Thoracic aorta (tissue), 2 donors: Measurements from ENCODE around the gene ZNF74. TPM values are rescaled to one million over a fixed set of nuclear protein-coding genes. Genes with fewer than 3 reads are reported as not detected.
"Not testable (repeated sequence)": the region's sequence is repeated elsewhere in the genome, so short reads cannot be mapped to it uniquely, and the experiment has no call there.

Experiments used
- ATAC-seq: fragments of 150-250 bp; one replicate; pipeline ENCODE4 v1.8.0; 2017; ENCODE audit warnings: low read depth; ENCODE audit not compliant: insufficient number of reproducible peaks, low FRiP score
- DNase-seq: peaks from one replicate; pipeline ENCODE4 v3.0.0-alpha.2; 2020; ENCODE audit warnings: low spot score
- H3K27ac ChIP-seq, 2 donors: fragments of 200-600 bp; sonication (generic); 1 replicate in 1 of 2; 2 replicates in 1 of 2; pipeline ENCODE4 v1.5.1; 2016; ENCODE audit warnings: mild to moderate bottlenecking in 2 of 2, moderate library complexity in 2 of 2
- H3K27me3 ChIP-seq: fragments of 200-600 bp; sonication (generic); replicated peaks from 2 replicates; pipeline ENCODE4 v1.6.0; 2016; ENCODE audit warnings: mild to moderate bottlenecking; ENCODE audit not compliant: insufficient read depth
- H3K36me3 ChIP-seq: fragments of 200-600 bp; sonication (generic); one replicate; pipeline ENCODE4 v1.5.1; 2016
- H3K4me1 ChIP-seq, 2 donors: fragments of 200-600 bp; sonication (generic); 1 replicate in 1 of 2; 2 replicates in 1 of 2; pipeline versions ENCODE4 v1.5.1 to v1.6.0; 2016; ENCODE audit warnings: low read depth in 2 of 2, mild to moderate bottlenecking in 1 of 2; ENCODE audit not compliant: control insufficient read depth in 1 of 2
- H3K4me3 ChIP-seq: fragments of 200-600 bp; sonication (generic); 2 replicates; pipeline ENCODE4 v1.5.1; 2016; ENCODE audit warnings: mild to moderate bottlenecking
- H3K9me3 ChIP-seq: fragments of 200-600 bp; sonication (generic); 2 replicates; pipeline ENCODE4 v1.5.1; 2016
- total RNA-seq, 2 donors: library from RNA; depleted of rRNA; stranded (reverse); fragments of >200 nt; gene quantifications; one replicate each; pipeline versions ENCODE4 v1.1.0 to v1.2.3, GENCODE V29; 2016

The ZNF74 gene
- total RNA-seq, 2 donors from 2014 or later: 8.5 to 13.8 TPM

GRCh38 chr22:20360866-20361751 lies 32.8 kb upstream of the ZNF74 start:
- H3K9me3 ChIP-seq, H3K4me3 ChIP-seq, H3K27me3 ChIP-seq, DNase-seq, H3K27ac ChIP-seq, H3K4me1 ChIP-seq, ATAC-seq, H3K36me3 ChIP-seq: not testable (repeated sequence)

DNA sequence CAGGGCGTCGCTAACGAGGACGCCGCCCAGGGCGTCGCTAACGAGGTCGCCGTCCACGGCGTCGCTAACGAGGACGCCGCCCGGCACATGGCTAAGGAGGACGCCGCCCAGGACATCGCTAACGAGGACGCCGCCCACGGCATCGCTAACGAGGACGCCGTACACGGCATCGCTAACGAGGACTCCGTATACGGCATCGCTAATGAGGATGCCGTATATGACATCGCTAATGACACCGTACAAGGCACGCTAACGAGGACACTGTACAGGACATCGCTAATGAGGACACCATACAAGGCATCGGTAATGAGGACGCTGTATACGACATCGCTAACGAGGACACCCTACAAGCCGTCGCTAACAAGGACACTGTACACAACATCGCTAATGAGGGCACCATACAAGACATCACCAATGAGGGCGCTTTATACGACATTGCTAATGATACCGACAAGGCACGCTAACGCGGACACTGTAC lies 32.2 kb upstream of the ZNF74 start:
- H3K27ac ChIP-seq, DNase-seq, H3K4me3 ChIP-seq, H3K36me3 ChIP-seq, ATAC-seq, H3K9me3 ChIP-seq, H3K27me3 ChIP-seq, H3K4me1 ChIP-seq: not testable (repeated sequence)

DNA sequence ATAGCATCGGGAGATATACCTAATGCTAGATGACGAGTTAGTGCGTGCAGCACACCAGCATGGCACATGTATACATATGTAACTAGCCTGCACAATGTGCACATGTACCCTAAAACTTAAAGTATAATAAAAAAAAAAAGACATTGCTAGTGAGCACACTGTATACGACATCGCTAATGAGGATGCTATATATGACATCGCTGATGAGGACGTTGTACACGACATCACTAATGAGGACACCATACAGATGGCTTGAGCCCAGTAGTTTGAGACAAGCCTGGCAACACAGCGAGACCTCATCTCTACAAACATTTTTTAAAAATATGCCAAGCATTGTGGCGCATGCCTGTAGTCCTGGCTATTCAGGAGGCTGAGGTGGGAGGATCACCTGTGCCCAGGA lies 31.5 kb upstream of the ZNF74 start:
- not testable (repeated sequence) for H3K4me3 ChIP-seq, H3K27me3 ChIP-seq, H3K9me3 ChIP-seq, H3K36me3 ChIP-seq, H3K27ac ChIP-seq, H3K4me1 ChIP-seq, DNase-seq, ATAC-seq

DNA sequence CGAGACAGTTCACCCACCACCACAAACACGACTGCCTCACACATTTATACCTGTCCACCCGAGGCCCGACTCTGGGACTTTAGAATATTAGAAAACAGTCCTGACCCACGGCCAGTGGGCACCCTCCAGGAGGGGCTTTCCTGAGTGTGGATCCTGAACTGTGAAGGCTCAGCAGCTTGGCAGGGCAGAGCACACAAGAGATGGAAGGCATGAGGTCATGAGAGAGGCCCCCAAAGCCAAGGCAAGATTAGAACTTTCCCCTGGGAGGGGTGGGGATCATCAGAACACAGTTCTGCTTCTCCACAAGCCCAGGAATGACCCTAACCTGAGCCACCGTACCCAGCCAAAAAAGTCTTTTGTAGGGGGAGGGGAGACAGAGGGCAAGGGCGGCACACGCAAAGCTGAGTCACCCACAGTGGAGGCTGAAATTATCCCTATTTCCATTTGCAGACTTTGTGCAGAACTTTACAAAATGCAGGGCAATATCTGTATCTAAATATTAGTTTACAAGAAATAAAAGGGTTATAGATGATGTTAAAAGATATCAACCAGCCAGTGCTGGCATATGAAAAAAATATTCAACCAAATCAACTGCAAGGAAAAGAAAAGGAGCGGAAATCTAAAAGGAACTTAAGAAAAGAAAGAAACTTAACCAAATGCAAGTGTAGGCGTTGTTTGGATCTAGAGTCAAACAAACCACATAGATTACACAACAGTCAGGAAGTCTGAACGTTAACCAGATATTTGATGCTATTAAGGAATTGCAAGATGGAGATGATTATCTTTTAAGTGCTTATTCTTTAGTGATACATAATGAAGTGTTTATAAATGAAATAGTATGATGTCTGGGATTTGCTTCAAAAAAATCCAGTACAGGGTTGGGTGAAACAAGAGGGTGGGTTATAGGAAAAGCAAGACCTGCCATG lies 29.4 kb upstream of the ZNF74 start:
- not testable (repeated sequence) for ATAC-seq, DNase-seq, H3K4me3 ChIP-seq, H3K4me1 ChIP-seq, H3K27ac ChIP-seq, H3K27me3 ChIP-seq, H3K36me3 ChIP-seq, H3K9me3 ChIP-seq

GRCh38 chr22:20366841-20367240 lies 27.1 kb upstream of the ZNF74 start:
- not testable (repeated sequence) for H3K9me3 ChIP-seq, H3K4me3 ChIP-seq, H3K27ac ChIP-seq, H3K36me3 ChIP-seq, H3K27me3 ChIP-seq, DNase-seq, H3K4me1 ChIP-seq, ATAC-seq

- not testable (repeated sequence) for H3K4me1 ChIP-seq, H3K27me3 ChIP-seq, H3K27ac ChIP-seq, ATAC-seq, DNase-seq, H3K4me3 ChIP-seq, H3K36me3 ChIP-seq, H3K9me3 ChIP-seq
Measured at GRCh38 chr22:20368875-20369274, 25.1 kb upstream of the ZNF74 start.

- not testable (repeated sequence) for H3K27ac ChIP-seq, H3K4me3 ChIP-seq, H3K27me3 ChIP-seq, H3K36me3 ChIP-seq, H3K4me1 ChIP-seq, DNase-seq, H3K9me3 ChIP-seq, ATAC-seq
Measured at GRCh38 chr22:20371687-20372086, 22.3 kb upstream of the ZNF74 start.

DNA sequence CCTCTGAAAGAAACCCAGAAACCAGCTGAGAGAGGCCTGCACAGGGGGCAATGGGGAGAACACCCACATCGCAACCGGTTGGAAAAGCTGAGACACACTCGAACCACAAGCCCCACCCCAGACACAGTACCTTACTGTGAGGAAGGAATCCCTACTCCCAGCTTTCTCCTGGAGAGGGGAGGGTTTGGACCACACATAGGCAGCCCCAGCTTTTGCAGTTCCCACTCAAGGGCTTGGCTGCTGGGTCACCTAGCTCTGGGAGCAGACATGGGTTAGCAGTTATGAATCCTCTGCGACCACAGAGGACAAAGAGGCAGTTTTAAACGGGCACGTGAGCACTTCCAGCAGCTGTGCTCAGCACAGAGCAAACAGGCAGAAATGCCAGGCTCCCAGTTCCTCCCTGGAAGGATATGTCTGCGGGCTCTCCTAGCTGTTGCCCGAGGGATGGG lies 21.5 kb upstream of the ZNF74 start:
- not testable (repeated sequence) for ATAC-seq

DNA sequence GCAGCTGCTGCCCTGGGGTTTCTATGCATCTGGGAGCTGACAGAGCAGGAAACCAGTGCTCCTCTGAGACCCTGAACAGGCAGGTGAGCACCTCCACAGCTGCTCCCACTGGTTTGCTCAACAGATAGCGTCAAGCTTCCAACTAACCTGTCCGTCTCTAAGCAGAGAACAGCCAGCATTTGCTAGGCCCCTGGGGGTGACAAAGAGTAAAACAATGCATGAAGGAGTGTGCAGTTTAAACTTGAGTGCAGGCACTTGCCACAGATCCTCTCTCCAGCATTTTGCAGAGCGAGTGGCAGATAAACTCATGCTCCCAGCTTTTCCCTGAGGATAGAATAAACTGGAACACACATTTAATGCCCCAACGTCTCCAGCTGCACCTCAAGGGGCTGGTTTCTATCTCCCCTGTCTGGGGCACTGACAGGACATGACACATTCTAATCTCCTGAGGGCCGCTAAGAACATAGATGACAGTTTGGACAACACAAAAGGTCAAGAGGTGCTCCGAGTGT lies 20.7 kb upstream of the ZNF74 start:
- H3K27me3 ChIP-seq, H3K27ac ChIP-seq, ATAC-seq, DNase-seq, H3K4me3 ChIP-seq, H3K9me3 ChIP-seq, H3K36me3 ChIP-seq, H3K4me1 ChIP-seq: not testable (repeated sequence)

More for the DNA sequence above, 21.5 kb upstream of the ZNF74 start:
- not testable (repeated sequence) for H3K9me3 ChIP-seq, H3K27ac ChIP-seq, DNase-seq, H3K36me3 ChIP-seq, H3K27me3 ChIP-seq, H3K4me1 ChIP-seq, H3K4me3 ChIP-seq

DNA sequence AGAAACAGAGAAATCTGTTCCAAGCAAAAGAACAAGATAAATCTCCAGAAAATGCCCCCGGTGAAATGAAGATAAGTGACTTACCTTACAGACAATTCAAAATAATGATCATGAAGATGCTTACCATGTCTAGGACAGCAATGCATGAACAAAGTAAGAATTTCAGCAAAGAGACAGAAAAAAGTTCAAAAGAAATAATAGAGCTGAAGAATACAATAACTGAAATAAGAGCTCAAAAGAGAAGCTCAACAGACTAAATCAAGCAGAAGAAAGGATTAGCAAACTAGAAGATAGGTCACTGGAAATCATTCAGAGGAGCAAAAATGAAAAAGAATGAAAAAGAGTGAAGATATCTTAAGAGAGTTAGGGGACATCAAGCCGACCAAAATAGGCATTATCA lies 19.8 kb upstream of the ZNF74 start:
- H3K9me3 ChIP-seq, H3K4me3 ChIP-seq, ATAC-seq, H3K27ac ChIP-seq, H3K4me1 ChIP-seq, DNase-seq, H3K27me3 ChIP-seq, H3K36me3 ChIP-seq: not testable (repeated sequence)

- DNase-seq, H3K27me3 ChIP-seq, H3K9me3 ChIP-seq, H3K36me3 ChIP-seq, H3K27ac ChIP-seq, H3K4me3 ChIP-seq, H3K4me1 ChIP-seq, ATAC-seq: not testable (repeated sequence)
Measured at GRCh38 chr22:20376281-20376680, 17.7 kb upstream of the ZNF74 start.

DNA sequence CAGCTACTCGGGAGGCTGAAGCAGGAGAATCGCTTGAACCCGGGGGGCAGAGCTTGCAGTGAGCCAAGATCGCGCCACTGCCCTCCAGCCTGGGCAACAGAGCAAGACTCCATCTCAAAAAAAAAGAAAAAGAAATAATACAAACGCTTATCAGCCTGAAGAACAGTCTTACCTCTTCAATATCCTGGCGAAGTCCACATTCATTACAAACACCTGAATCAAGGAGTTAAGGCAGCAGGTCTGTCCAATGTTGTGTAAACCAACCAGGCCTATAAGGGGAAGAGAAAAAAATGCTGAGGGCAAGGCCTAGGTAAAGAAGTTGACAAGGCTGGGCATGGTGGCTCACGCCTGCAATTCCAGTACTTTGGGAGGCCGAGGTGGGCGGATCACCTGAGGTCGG lies 17.0 kb upstream of the ZNF74 start:
- H3K27me3 ChIP-seq, ATAC-seq, H3K27ac ChIP-seq, H3K4me1 ChIP-seq, H3K4me3 ChIP-seq, H3K9me3 ChIP-seq, H3K36me3 ChIP-seq, DNase-seq: not testable (repeated sequence)
